Measurements from ENCODE around the gene NDUFAF3.

DNA sequence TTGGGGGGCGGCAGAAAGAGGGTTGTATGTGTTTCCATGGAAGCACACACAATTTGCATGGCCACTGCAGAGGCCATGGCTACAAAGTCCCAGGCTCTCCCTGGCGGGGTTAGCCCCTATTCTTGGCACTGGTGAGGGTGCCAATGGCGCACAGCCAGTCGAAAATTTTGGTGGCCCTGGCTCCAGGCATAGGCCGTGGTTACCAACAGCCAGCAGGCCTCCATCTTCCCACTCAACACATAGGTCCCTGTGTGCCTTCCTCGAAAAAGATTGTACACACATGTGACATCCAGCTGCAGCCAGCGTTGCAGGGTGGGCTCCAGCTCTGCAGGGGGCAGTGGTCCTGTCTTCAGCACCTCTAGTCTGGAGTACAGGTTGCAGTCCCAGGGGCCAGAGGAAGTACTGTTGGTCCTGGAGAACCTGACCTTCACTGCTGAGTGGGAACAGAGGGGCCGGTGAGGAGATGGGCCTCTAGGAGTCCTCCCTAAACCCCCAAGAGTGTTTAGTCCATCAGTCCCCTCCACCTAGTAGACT, 24.8 kb upstream of the NDUFAF3 start:
- TF ChIP-seq, protein P1, sequence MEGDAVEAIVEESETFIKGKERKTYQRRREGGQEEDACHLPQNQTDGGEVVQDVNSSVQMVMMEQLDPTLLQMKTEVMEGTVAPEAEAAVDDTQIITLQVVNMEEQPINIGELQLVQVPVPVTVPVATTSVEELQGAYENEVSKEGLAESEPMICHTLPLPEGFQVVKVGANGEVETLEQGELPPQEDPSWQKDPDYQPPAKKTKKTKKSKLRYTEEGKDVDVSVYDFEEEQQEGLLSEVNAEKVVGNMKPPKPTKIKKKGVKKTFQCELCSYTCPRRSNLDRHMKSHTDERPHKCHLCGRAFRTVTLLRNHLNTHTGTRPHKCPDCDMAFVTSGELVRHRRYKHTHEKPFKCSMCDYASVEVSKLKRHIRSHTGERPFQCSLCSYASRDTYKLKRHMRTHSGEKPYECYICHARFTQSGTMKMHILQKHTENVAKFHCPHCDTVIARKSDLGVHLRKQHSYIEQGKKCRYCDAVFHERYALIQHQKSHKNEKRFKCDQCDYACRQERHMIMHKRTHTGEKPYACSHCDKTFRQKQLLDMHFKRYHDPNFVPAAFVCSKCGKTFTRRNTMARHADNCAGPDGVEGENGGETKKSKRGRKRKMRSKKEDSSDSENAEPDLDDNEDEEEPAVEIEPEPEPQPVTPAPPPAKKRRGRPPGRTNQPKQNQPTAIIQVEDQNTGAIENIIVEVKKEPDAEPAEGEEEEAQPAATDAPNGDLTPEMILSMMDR (IDR thresholded peaks at IDR 0.05), result no peak
- TF ChIP-seq EP300 (IDR thresholded peaks at IDR 0.05), result no peak
